ENCODE measurements around the gene RNF220.

Gene RNF220

DNA sequence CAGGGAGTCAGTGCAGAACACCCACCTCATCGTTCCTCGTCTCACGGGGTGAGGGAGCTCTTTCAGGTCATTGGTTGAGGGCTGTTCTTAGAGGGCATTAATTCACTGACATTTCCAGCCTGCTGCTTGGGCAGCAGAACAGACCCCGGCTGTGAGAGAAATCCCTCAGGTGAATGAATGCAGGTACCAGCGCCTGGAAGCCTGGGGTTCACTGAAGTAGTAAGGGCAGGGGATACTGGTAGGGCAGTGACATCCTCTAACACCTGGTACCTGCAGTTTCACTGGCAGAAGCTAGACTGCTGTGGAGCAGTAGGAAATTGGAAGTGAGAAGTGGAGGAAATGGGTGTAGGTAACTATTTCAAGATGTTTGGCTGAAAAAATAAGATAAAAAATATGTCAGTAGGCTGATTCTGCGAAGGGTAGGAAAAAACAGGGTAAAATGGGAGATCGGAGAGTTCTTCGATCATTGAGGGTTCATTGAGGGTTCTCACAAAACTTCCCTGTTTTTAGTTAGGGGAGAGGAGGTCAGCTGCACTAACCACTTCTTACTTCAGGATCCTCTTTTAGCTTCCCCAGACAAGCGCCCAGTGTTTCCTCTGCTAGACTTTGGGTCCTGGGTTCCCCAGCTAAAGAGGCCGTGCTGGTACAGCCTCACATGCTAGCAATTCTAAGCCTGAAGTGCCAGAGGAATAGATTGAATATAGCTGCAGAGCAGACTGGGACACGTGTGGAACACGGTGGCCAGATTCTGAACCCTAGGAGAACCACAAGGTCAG, 55.2 kb downstream of the RNF220 start:
- DNase-seq (ENCODE audit: low read depth, low spot score): no peak
- Histone ChIP-seq H3K27ac (no peak overlapping the region), H3K4me3 (no peak overlapping the region), H3K9me3 (ENCODE audit: low read depth, low read length) (0 out of 2 replicates have a peak, but pooled peaks cover 3% of the 10 kb centered on the region), H3K9ac (ENCODE audit: insufficient read length) (no peak overlapping the region), H3K36me3 (ENCODE audit: insufficient read depth, low read length) (no peaks in the 10 kb centered on the region)
- no peak for TF ChIP-seq POLR2AphosphoS5 (IDR thresholded peaks at IDR 0.05; ENCODE audit: borderline replicate concordance, low read depth, low read length)
- TF ChIP-seq FOXP2 (optimal IDR thresholded peaks at IDR 0.05; ENCODE audit: control extremely low read depth, extremely low read length, insufficient read depth): no peak
- TF ChIP-seq EZH2 (IDR thresholded peaks at IDR 0.05): no peak

DNA sequence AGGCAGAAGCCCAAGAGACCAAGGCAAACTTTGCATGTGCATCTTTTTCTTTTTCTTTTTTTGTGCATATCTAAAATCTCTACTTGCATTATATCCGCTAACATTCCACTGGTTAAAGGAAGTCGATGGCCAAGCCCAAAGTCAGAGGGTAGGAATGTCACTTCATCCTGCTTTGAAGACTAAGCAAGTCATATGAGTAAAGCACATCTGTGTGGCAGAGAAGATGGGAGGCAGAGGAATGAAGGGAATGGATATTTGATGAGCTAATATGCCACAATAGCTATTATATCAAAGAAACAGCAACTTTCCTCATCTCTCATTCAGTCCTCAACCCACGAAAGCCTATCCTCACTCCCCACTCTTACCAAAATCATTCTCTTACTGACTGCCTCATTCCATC, 59.3 kb downstream of the RNF220 start:
- TF ChIP-seq POLR2AphosphoS5 (IDR thresholded peaks at IDR 0.05; ENCODE audit: borderline replicate concordance, low read depth, low read length): no peak
- TF ChIP-seq FOXP2 (optimal IDR thresholded peaks at IDR 0.05; ENCODE audit: control extremely low read depth, extremely low read length, insufficient read depth): no peak
- Histone ChIP-seq H3K9ac (ENCODE audit: insufficient read length) (no peak overlapping the region), H3K27ac (no peak overlapping the region), H3K36me3 (ENCODE audit: insufficient read depth, low read length) (no peaks in the 10 kb centered on the region), H3K9me3 (ENCODE audit: low read depth, low read length) (0 out of 2 replicates have a peak, but pooled peaks cover 3% of the 10 kb centered on the region), H3K4me3 (no peak overlapping the region)
- no peak for DNase-seq (ENCODE audit: low read depth, low spot score)

DNA sequence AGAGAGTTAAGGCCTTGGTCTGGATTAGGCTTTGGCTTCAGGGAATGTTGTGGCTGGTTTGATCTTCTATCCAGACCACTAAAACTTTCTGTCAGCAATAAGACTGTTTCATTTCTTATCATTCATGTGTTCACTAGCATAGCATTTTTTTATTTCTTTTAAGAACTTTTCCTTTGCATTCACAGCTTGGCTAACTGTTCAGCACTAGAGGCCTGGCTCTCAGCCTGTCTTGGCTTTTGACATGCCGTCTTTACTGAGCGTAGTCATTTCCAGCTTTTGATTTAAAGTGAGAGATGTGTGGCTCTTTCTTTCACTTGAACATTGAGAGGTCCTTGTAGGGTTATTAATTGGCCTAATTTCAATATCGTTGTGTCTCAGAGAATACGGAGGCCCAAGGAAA, 62.5 kb downstream of the RNF220 start:
- DNase-seq (ENCODE audit: low read depth, low spot score): no peak
- no peak overlapping the region for H3K27ac ChIP-seq
- H3K36me3 ChIP-seq (ENCODE audit: insufficient read depth, low read length): no peaks in the 10 kb centered on the region
- TF ChIP-seq EZH2 (IDR thresholded peaks at IDR 0.05): no peak
- no peak for TF ChIP-seq FOXP2 (optimal IDR thresholded peaks at IDR 0.05; ENCODE audit: control extremely low read depth, extremely low read length, insufficient read depth)
- no peak for TF ChIP-seq POLR2AphosphoS5 (IDR thresholded peaks at IDR 0.05; ENCODE audit: borderline replicate concordance, low read depth, low read length)
- no peak overlapping the region for H3K9ac ChIP-seq (ENCODE audit: insufficient read length)
- H3K9me3 ChIP-seq (ENCODE audit: low read depth, low read length): 0 out of 2 replicates have a peak, but pooled peaks cover 3% of the 10 kb centered on the region
- H3K4me3 ChIP-seq: no peak overlapping the region

DNA sequence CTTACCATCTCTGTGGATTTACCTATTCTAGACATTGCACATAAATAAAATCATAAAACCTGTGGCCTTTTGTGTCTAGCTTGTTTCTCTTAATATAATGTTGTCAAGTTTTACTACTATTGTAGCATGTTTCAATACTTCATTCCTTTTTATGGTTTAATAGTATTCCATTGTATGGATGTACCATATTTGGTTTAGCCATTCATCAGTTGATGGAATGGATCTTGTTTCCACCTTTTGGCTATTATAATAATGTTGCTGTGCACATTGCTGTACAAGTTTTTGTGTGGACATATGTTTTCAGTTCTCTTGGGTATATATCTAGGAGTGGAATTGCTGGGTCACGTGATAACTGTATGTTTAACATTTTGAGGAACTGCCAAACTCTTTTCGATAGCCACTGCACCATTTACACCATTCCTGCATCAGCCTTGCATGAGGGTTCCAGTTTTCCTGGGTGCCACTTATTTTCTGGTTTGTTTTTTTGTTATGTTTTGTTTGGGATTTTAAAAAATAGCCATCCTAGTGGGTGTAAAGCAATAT, 66.9 kb downstream of the RNF220 start:
- H3K36me3 ChIP-seq (ENCODE audit: insufficient read depth, low read length): no peaks in the 10 kb centered on the region
- TF ChIP-seq FOXP2 (optimal IDR thresholded peaks at IDR 0.05; ENCODE audit: control extremely low read depth, extremely low read length, insufficient read depth) (no peak), EZH2 (IDR thresholded peaks at IDR 0.05) (no peak), POLR2AphosphoS5 (IDR thresholded peaks at IDR 0.05; ENCODE audit: borderline replicate concordance, low read depth, low read length) (no peak)
- H3K27ac ChIP-seq: no peak overlapping the region
- no peaks in the 10 kb centered on the region for H3K9me3 ChIP-seq (ENCODE audit: low read depth, low read length)
- no peak overlapping the region for H3K4me3 ChIP-seq
- no peak for DNase-seq (ENCODE audit: low read depth, low spot score)
- H3K9ac ChIP-seq (ENCODE audit: insufficient read length): no peak overlapping the region

DNA sequence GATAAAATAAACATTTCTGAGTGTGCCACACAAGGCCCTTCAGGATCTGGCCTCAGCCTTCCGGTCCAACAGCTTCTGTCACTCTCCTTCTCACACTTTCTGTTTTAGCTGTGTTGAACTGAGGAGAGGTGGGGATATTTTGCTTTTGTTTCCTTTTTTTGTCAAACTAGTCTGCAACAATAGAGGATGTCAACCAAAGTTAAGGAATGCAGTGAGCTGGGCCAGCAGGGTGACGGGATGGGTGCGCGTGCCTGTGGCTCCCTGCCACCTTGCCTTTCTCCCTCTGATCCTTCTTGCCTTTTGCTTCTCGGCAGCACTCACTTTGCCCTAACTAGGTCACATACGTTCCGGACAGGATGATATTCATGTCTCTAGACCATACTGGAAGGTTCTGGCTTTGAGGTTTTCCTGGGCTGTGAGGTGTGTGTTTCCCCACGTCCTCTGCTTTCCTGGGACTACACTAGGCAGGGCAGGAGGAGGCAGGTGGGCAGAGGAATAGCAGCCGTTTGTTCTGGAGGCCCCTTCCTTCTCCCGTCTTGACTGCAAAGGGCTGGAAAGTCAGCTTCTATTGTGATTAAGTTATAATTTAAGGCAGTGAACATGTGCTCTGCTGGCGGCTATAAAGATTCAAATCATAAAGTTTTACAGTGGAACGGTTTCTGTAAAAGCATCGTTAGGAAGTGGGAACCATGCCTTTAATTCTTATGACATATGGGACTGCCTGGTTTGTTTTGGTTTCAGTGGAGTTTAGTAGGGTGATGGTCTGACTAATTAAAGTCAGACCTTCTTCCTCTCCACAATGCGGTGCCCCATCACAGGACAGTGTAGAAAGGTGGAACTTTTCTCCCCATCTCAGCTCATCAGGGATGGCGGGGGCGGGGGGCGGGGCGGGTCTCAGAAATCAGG, 67.8 kb downstream of the RNF220 start:
- no peak overlapping the region for H3K27ac ChIP-seq
- H3K36me3 ChIP-seq (ENCODE audit: insufficient read depth, low read length): no peaks in the 10 kb centered on the region
- DNase-seq (ENCODE audit: low read depth, low spot score): no peak
- no peak overlapping the region for H3K4me3 ChIP-seq
- TF ChIP-seq FOXP2 (optimal IDR thresholded peaks at IDR 0.05; ENCODE audit: control extremely low read depth, extremely low read length, insufficient read depth): no peak
- no peak for TF ChIP-seq EZH2 (IDR thresholded peaks at IDR 0.05)
- no peak for TF ChIP-seq POLR2AphosphoS5 (IDR thresholded peaks at IDR 0.05; ENCODE audit: borderline replicate concordance, low read depth, low read length)
- H3K9ac ChIP-seq (ENCODE audit: insufficient read length): no peak overlapping the region
- no peaks in the 10 kb centered on the region for H3K9me3 ChIP-seq (ENCODE audit: low read depth, low read length)

DNA sequence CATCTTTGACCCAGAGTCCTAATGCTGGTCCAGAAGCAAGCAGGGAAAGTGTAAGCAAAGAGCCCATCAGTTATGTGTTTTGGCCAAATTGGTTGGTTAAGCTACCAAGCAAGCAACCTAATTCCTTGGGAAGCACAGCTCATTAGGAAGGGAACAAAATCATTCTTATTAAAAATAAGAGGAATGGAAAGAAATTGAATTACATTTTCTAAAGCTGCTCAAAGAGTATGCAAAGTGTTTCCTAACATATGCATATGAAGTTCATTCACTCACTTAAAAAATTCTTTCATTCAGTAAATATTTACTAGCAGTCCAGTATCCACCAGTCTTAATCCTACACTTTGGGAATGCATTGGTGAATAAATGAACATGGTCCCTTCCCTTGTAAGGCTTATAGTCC, 71.8 kb downstream of the RNF220 start:
- TF ChIP-seq EZH2 (IDR thresholded peaks at IDR 0.05) (no peak), POLR2AphosphoS5 (IDR thresholded peaks at IDR 0.05; ENCODE audit: borderline replicate concordance, low read depth, low read length) (no peak), FOXP2 (optimal IDR thresholded peaks at IDR 0.05; ENCODE audit: control extremely low read depth, extremely low read length, insufficient read depth) (no peak)
- no peaks in the 10 kb centered on the region for H3K9me3 ChIP-seq (ENCODE audit: low read depth, low read length)
- DNase-seq (ENCODE audit: low read depth, low spot score): no peak
- no peak overlapping the region for H3K27ac ChIP-seq
- H3K4me3 ChIP-seq: no peak overlapping the region
- no peak overlapping the region for H3K9ac ChIP-seq (ENCODE audit: insufficient read length)
- H3K36me3 ChIP-seq (ENCODE audit: insufficient read depth, low read length): no peaks in the 10 kb centered on the region

DNA sequence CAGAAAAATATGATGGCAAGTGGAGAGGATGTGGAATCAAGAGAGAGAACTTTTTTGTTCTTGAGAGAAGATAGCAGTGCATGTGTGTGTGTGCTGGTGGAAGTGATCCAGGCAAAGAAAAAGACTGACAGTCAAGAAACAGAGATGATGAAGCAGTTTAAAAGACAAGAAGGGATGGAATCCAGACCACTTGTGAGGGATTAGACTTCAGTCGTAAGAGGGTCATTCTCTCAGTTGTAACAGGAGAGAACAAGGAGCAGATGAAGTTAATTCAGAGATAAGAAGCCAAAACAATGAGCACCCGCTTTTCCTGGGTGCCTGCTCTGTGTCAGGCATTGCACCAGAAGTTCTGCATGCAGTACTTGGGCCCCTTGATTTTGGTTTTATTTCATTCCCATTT, 76.6 kb downstream of the RNF220 start:
- no peaks in the 10 kb centered on the region for H3K9me3 ChIP-seq (ENCODE audit: low read depth, low read length)
- TF ChIP-seq POLR2AphosphoS5 (IDR thresholded peaks at IDR 0.05; ENCODE audit: borderline replicate concordance, low read depth, low read length) (no peak), FOXP2 (optimal IDR thresholded peaks at IDR 0.05; ENCODE audit: control extremely low read depth, extremely low read length, insufficient read depth) (no peak), EZH2 (IDR thresholded peaks at IDR 0.05) (no peak)

More for the DNA sequence above, 76.6 kb downstream of the RNF220 start:
- H3K4me3 ChIP-seq: no peak overlapping the region
- H3K27ac ChIP-seq: no peak overlapping the region
- no peaks in the 10 kb centered on the region for H3K36me3 ChIP-seq (ENCODE audit: insufficient read depth, low read length)
- no peak overlapping the region for H3K9ac ChIP-seq (ENCODE audit: insufficient read length)
- DNase-seq (ENCODE audit: low read depth, low spot score): no peak

All from SK-N-MC (cell line).